Neural progenitor cell (in vitro differentiated cells): ENCODE measurements around the gene ITGA3.

Experiments
- CTCF ChIP-seq: fragments of 200-600 bp; sonication (generic); IDR thresholded peaks from 2 replicates; pipeline ENCODE4 v1.5.1; 2017; ENCODE audit warnings: antibody characterized with exemption, mild to moderate bottlenecking
- EZH2 ChIP-seq: fragments of 200-600 bp; sonication (generic); IDR thresholded peaks from 2 replicates; pipeline ENCODE4 v1.6.1; 2017; ENCODE audit warnings: antibody characterized with exemption, mild to moderate bottlenecking, moderate library complexity
- EZH2phosphoT487 ChIP-seq: fragments of 200-600 bp; sonication (generic); IDR thresholded peaks from 2 replicates; pipeline ENCODE4 v1.6.1; 2017; ENCODE audit warnings: antibody characterized with exemption

GRCh38 chr17:50096092-50096491 lies 40.2 kb downstream of the ITGA3 start:
- no peak for TF ChIP-seq CTCF
- no peak for TF ChIP-seq EZH2phosphoT487
- no peak for TF ChIP-seq EZH2
